Measurements from ENCODE around the gene SNX8.
"Not testable (repeated sequence)": the region's sequence is repeated elsewhere in the genome, so short reads cannot be mapped to it uniquely, and the experiment has no call there.

SNX8 gene

DNA sequence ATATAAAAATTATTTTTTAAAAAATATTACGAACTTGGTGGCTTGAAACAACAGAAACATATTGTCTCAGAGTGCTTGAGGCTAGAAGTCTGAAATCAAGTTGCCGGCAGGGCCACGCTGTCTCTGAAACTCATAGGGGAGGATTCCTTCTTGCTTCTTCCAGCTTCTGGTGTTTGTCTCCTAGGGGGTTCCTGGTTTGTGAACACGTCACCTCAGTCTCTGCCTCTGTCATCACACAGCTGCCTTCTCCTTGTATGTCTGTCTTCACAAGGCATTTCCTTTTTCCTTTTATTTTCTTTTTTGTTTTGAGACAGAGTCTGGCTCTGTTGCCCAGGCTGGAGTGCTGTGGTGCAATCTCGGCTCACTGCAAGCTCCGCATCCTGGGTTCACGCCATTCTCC is 12.7 kb upstream of the SNX8 start:
- DNase-seq, result no peak

DNA sequence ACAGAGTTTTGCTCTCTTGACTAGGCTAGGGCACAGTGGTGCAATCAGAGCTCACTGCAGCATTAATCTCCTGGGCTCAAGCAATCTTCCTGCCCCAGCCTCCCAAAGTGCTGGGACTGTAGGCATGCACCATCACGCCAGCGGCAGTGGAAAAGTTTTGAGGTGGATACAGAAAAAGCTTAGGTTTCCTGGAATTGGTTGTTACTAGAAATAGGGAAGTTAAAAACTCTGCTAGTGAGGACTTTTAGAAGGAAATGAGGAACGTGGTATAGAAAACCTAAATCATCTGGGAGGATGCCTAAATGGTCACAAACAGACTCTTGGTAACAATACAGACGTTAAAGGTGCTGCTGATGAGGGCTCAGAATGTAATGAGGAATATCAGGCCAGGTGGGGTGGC is 10.9 kb upstream of the SNX8 start:
- no peak for DNase-seq

DNA sequence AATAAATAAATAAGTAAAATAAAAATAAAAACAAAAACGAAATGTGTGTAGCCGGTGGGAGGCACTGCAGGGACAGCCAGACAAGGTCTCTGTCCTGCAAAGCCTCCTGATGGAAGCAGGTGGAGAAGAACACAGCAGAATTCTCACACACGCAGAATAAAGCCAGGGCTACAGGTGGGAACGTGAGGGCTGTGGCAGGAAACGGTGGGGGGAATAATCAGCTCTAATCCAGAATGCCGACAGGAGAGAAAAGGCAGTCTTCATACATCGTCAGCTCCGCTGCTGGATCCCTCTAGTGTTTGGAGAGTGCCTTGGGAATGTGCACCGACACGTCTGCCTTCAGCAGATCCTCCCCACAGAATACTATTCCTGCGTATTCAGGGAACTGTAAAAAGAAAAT is 6.8 kb upstream of the SNX8 start:
- no peak for DNase-seq

DNA sequence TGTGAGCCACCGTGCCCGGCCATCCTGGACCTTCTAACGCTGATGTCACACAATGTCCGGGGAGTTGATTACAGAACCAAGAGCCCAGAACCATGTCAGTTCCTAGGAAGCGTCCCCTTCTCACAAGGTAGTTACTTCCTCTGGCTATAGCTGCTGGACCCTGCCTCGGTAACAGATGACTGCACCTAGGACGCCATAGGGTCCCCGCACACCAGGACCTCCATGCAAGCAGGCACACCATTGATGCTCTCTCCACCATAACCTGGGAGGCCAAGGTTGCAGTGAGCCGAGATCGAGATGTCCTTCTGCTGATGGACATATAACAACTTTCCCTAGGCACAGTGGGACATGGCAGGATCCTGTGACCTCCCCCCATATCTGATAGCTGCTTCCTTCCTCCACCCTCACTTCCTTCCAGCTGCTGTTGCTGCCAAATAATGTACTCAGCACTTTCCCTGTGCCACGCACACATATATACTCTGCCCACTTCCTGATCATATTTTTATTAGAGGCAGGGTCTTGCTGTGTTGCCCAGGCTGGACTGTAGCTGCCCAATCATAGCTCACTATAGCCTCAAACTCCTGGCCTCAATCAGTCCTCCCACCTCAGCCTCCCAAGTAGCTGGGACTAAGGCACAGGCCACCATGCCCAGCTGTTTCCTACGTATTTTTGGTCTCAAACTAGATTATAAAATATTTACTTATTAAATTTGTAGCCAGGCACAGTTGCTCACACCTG is 3.5 kb upstream of the SNX8 start:
- no peak for DNase-seq

DNA sequence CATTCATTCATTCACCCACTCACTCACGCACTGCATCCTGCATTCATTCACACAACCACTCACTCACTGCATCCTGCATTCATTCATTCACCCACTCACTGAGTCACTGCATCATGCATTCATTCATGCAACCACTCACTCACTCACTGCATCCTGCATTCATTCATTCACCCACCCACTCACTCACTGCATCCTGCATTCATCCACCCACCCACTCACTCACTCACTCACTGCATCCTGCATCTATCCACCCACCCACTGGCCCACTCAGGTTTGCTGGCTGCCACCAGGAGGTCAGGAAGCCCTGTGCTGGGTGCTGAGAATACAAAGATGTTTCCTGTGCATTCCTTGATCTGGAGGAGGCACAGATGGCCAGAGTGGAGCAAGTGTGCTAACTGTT is 2.3 kb upstream of the SNX8 start:
- DNase-seq, result no peak

DNA sequence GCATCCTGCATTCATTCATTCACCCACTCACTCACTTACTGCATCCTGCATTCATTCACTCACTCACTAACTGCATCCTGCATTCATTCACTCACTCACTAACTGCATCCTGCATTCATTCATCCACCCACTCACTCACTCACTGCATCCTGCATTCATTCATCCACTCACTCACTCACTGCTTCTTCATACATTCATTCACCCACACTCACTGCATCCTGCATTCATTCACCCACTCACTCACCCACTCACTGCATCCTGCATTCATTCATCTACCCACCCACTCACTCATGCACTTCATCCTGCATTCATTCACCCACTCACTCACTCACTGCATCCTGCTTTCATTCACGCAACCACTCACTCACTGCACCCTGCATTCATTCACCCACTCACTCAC is 1.5 kb upstream of the SNX8 start:
- no peak for DNase-seq

DNA sequence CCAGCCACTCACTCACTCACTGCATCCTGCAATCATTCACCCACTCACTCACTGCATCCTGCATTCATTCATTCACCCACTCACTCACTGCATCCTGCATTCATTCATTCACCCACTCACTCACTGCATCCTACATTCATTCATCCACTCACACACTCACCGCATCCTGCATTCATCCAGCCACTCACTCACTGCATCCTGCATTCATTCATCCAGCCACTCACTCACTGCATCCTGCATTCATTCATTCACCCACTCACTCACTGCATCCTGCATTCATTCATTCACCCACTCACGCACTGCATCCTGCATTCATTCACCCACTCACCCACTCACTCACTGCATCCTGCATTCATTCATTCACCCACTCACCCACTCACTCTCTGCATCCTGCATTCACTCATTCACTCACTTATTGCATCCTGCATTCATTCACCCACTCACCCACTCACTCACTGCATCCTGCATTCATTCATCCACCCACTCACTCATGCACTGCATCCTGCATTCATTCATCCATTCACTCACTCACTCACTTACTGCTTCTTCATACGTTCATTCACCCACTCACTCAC is 802 bp upstream of the SNX8 start:
- not testable (repeated sequence) for DNase-seq

DNA sequence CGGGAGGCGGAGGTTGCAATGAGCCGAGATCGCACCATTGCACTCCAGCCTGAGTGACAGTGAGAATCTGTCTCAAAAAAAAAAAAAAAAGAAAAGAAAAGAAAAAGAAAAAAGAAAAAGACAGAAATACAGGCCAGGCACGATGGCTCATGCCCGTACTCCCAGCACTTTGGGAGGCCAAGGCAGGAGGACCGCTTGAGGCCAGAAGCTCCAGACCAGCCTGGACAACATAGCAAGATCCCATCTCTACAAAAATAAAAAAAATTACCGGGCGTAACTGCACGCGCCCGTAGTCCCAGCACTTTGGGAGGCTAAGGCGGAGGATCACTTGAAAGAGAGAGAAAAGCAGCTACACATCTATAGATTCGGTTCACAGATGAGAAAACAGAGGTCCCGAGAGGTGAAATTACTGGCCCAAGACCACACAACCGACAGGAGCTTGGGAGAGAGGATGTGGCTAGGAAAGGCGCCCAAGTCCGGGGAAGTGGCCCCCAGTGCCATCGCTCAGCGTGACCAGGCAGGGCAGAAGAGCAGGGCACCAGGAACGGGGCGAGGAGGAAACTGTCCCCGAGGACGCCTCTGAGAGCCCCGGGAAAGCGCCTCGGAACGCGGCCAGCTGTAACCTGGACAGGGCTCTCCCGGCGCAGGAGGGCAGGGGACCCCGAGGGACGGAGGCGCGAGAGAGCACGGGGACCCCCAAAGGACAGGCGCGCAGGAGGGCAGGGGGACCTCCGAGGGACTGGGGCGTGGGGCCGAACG is 612 bp downstream of the SNX8 start:
- no peak for DNase-seq

DNA sequence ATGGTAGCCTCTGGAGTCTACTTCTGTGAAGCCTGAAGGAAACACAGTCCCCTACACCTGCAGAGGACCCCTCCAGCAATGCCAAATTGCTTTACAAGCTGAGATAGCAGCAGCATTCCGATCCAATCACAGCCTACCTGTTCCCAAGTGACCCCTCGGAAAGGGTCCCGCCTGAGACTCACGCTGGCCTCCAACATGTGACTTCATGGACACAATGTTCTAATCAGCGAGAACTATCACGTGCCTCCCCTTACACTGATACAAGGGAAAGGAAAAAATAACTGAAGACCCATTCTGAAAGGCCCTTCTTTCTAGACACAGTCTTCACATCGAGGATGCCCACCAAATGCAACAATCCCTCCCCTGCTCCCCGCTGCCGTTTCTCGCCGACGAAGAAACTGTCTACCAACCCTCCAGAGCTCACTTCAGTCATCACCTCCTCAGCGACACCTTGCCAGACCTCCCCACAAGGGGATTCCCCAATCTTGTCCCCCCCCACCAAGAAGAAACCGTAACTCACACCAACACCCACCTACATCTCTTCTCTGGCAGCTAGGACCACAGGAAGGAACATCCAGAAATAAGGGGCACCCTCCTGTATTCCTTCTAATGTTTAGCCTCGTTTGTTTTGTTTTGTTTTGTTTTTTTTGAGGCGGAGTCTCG is 1.8 kb downstream of the SNX8 start:
- DNase-seq, result no peak

DNA sequence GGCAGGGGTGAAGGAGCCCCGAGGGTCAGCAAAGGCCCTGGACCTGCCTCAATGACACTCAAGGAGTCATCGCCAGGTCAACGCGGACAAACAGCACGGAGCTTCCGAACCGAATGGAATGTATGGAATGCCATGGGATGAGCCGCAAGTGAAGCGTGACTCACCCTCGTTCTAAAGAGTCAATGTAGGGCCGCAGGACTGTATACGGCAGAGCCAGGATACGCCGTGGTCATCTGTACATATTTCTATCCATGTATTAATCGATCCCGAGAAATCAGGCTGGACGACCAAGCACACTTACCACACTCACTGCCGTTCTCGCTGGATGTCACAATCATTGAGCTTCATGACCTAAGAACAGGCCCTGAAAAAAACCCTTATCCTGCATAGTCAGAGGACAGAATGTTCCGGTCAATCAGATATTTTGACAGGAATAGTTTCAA is 4.3 kb downstream of the SNX8 start:
- DNase-seq, result no peak

DNA sequence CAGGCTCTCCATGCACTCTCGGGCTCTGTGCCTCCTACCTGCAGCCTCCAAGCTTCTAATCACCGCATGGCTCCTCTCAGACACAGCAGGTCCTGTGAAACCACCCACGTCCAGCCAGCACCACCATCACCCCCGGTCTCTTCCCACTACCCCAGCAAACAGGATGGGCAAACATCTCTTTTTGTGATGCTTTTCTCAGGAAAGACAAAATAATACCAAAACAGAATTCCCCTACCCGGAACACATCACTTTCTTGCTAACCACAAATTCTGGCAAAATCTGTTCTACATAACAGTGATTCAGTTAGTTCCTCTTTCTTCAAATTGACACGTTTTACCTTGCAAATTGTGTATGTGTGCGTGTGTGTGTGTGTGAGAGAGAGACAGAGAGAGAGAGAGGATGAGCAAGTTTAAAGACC is 6.5 kb downstream of the SNX8 start:
- DNase-seq, result no peak

DNA sequence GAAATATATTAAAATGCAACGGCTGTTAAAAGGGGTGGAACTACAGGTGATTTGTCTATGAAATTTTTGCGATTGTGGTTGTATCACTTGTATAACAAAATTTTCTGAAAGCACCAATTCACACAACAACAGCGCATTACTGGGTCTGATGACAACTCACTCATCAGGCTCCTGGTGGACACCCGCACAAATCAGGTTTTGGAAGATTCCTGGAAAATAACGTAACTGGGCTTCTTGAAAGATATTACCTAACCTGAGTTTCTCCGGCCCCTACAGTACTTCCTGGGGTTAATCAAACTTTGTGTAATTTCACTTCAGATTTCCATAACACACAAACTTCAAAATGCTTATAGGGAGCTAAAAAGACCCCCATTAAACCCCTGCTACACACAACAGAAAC is 7.6 kb downstream of the SNX8 start:
- no peak for DNase-seq

DNA sequence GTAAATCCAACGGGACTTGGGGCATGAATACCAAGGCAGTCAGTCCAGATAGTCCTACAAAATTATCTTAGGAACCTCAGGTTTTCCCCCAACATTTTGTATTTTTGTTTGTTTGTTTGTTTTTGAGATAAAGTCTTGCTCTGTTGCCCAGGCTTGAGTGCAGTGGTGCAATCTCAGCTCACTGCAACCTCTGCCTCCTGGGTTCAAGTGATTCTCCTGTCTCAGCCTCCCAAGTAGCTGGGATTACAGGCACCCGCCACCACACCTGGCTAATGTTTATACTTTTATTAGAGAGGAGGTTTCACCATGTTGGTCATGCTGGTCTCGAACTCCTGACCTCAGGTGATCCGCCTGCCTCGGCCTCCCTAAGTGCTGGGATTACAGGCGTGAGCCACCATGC is 9.0 kb downstream of the SNX8 start:
- DNase-seq, result not testable (repeated sequence)

DNA sequence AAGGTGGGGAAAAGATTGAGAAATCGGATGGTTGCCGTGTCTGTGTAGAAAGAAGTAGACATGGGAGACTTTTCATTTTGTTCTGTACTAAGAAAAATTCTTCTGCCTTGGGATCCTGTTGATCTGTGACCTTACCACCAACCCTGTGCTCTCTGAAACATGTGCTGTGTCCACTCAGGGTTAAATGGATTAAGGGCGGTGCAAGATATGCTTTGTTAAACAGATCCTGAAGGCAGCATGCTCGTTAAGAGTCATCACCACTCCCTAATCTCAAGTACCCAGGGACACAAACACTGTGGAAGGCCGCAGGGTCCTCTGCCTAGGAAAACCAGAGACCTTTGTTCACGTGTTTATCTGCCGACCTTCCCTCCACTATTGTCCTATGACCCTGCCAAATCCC is 10.7 kb downstream of the SNX8 start:
- not testable (repeated sequence) for DNase-seq

DNA sequence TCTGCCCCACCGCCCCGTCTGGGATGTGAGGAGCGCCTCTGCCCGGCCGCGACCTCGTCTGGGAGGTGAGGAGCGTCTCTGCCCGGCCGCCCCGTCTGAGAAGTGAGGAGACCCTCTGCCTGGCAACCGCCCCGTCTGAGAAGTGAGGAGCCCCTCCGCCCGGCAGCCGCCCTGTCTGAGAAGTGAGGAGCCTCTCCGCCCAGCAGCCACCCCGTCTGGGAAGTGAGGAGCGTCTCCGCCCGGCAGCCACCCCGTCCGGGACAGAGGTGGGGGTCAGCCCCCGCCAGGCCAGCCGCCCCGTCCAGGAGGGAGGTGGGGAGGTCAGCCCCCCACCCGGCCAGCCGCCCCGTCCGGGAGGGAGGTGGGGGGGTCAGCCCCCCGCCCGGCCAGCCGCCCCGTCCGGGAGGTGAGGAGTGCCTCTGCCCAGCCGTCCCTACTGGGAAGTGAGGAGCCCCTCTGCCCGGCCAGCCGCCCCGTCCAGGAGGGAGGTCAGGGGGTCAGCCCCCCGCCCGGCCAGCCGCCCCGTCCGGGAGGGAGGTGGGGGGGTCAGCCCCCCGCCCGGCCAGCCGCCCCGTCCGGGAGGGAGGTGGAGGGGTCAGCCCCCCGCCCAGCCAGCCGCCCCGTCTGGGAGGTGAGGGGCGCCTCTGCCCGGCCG is 11.4 kb downstream of the SNX8 start:
- DNase-seq, result not testable (repeated sequence)

DNA sequence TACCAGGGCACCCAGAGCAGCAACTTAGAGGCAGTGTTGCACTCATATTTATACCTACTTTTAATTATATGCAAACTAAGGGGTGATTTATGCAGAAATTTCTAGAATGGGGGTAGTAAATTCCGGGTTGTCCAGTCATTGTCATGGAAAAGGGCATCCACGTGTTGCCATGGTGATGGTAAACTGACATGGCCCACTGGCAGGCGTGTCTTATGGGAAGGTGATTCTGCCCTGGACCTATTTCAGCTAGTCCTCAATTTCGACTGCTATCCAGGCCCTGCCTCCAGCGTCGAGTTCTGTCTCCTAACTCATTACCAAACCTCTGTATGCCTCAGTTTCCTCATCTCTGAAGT is 12.8 kb downstream of the SNX8 start:
- no peak for DNase-seq

DNA sequence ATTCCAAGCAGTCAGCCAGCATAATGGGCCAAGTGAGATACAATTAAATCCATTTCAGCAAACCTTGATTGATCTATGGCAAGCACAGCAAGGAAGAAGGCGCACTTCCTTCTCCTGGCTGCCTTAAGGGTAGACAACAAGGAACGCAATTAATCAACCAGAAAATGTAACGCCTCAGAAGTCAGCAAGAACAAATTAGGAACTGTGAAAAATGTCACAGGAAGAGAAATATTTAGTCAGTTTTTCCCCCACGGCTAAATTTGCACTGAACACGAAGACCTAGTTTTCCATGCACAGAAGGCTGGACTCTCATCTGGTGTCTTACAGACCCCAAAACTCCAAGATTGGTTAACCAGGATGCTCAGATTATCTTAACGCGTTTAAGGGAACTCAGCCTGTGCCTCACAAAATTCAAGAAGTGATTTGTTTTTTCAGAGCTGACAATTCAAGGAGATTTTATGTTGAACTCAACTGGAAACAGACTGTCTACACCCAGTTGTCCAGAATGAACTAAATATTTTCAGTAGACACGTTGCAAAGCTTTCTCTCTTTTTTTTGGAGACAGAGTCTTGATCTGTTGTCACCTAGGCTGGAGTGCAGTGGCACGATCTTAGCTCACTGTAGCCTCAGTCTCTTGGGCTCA is 14.2 kb downstream of the SNX8 start:
- DNase-seq, result no peak

DNA sequence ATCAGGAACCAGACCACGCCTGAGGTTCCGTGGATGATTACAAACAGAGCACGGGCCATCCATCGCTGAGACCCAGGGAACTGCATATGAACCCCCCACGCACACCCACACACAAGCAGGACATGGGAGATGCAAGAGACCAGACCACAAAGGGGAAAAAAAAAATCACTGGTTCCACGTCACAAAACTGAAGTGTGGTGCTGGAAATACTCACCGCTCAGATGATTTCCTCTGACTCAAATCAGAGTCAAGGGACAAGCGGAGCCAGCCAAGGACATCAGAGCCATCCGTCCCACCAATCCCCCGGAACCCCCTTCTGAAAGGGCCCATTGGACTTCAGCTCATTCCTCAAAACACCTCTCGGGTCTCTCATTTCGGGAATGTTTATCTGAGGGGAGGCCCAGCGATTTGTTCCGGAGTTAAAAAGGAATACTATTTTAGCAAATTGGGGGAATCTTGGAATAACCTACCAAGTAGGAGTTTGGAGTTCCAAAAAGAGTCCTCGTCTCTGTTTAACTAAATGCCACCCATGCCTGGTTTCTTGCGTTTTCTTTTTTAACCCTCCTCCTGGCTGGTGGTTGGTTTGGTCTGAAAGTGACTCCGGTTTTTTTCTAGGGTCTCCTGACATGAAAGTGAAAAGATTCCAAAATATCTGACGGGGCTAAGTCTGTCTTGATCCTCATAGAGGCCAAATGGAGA is 15.0 kb downstream of the SNX8 start:
- no peak for DNase-seq

DNA sequence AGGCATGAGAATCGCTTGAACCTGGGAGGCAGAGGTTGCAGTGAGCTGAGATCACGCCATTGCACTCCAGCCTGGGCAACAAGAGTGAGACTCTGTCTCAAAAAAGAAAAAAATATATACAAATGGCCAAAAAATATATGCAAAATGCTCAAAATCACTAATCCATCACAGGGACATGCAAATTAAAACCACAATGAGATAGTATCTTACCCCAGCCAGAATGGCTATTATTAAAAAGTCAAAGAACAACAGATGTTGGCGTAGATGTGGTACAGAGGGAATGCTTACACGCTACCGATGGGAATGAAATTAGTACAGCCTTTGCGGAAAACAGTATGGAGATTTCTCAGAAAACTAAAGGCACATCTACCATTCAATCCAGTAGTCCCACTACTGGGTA is 17.4 kb downstream of the SNX8 start:
- no peak for DNase-seq

DNA sequence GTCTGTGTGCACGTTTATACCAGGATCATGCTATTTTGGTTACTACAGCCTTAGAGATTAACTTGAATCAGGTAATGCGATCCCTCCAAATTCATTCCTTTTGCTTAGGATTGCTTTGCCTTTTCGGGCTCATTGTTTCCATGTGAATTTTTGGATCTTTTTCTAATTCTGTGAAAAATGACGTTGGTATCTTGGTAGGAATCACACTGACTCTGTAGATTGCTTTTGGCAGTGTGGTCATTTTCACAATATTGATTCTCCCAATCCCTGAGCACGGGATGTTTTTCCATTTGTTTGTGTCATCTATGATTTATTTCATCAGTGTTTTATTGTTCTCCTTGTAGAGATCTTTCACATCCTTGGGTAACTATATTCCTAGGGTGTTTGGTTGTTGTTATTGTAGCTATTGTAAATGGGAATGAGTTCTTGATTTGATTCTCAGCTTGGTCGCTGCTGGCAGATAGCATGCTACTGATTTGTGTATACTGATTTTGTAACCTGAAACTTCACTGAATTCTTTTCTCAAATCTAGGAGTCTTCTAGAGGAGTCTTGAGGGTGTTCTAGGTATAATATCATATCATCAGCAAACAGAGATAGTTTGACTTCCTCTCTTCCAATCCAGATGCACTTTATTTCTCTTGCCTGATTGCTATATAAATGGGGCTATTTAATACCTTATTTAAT is 18.2 kb downstream of the SNX8 start:
- DNase-seq, result no peak

DNA sequence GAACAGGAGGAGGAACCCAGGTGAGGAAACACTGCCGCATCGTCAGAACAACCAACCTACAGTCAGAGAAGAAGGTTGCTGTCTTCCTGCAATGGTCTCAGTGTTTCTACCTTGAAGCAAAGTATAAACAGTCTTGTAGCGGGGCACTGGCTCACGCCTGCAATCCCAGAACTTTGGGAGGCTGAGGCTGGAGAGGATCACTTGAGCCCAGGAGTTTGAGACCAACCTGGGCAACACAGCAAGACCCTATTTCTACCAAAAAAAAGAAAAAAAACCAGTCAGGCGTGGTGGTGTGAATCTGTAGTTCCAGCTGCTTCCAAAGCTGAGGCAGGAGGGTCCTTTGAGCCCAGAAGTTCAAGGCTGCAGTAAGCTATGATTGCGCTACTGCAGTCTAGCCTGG is 23.4 kb downstream of the SNX8 start:
- DNase-seq, result no peak

DNA sequence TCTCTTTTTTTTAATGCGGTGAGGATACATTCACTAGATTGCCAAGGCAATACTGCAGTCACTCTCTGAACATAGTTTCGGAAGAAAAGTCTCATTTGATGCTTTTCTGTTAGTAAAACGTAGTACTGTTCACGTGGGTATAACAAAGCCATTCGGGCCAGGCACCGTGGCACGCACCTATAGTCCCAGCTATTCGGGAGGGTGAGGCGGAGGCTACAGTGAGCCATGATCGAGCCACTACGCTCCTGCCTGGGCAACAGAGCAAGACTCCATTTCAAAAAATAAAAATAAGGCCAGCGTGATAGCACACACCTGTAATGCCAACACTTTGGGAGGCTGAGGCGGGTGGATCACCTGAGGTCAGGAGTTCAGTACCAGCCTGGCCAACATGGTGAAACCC is 24.6 kb downstream of the SNX8 start:
- DNase-seq, result no peak

All from COR-L47 (cell line).